Esophagus squamous epithelium (tissue), 4 donors: ENCODE data around the gene RESF1.

Source experiments
- CTCF ChIP-seq, 6 experiments: fragments of 450-650 bp in 4 of 6; fragments of 200-600 bp in 2 of 6; sonication (generic) in 2 of 6; IDR thresholded peaks; one replicate each; pipeline ENCODE4 v1.5.1; 2016 to 2019; ENCODE audit warnings: antibody characterized with exemption in 6 of 6, mild to moderate bottlenecking in 4 of 6, moderate library complexity in 4 of 6
- POLR2A ChIP-seq, 4 donors: fragments of 450-650 bp; IDR thresholded peaks; one replicate each; pipeline ENCODE4 v1.6.1; 2017; ENCODE audit warnings: antibody characterized with exemption in 4 of 4, mild to moderate bottlenecking in 4 of 4, moderate library complexity in 3 of 4

GRCh38 chr12:31999692-32000091 is 40.5 kb downstream of the RESF1 start:
- no peak for TF ChIP-seq CTCF (IDR thresholded peaks at IDR 0.05)
- no peak for TF ChIP-seq POLR2A (IDR thresholded peaks at IDR 0.05)
